Suprapubic skin (tissue), 4 donors: ENCODE results near the gene PRSS57.

Experiments used
- EP300 ChIP-seq: sonication (generic); formaldehyde crosslinking; IDR thresholded peaks from one replicate; pipeline ENCODE4 v1.6.1; 2017; ENCODE audit warnings: antibody characterized with exemption
- POLR2A ChIP-seq, 2 donors: fragments of 450-650 bp; IDR thresholded peaks; one replicate each; pipeline ENCODE4 v1.6.1; 2017; ENCODE audit warnings: antibody characterized with exemption in 2 of 2, mild to moderate bottlenecking in 2 of 2, moderate library complexity in 2 of 2
- POLR2AphosphoS5 ChIP-seq, 3 donors: sonication (generic); formaldehyde crosslinking; IDR thresholded peaks; one replicate each; pipeline ENCODE4 v1.6.1; 2017; ENCODE audit warnings: antibody characterized with exemption in 3 of 3
- TF ChIP-seq, protein P1 (sequence below), 2 donors: fragments of 200-600 bp in 1 of 2; fragments of 450-650 bp in 1 of 2; sonication (generic) in 1 of 2; IDR thresholded peaks; one replicate each; pipeline ENCODE4 v1.5.1; 2016 to 2019; ENCODE audit warnings: antibody characterized with exemption in 2 of 2, mild to moderate bottlenecking in 1 of 2, moderate library complexity in 1 of 2

DNA sequence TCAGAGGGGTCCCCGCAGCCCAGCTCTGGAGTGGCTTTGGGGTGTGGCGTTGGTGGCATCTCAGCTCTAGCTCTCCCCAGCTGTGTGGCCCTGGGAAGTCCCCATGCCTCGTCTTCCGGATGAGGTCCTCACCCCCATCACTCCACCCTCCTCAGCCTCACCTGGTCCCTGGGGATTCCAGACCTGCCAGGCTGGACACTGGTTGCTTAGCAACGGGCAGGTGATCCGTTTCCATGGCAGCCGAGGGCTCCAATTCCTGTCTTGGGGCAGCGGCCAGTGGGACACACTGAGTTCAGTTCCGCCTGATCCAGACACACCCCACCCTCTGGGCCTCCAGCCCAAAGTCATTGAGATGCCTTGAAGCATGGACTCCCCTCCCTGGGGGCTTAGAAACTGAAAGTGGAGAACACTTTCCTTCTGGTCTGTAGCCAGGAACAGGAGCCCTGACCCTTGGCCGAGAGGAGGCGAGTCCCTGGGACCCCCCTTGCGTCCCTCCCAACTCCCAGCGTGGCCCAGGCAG lies 48.0 kb upstream of the PRSS57 start:
- TF ChIP-seq, protein P1, sequence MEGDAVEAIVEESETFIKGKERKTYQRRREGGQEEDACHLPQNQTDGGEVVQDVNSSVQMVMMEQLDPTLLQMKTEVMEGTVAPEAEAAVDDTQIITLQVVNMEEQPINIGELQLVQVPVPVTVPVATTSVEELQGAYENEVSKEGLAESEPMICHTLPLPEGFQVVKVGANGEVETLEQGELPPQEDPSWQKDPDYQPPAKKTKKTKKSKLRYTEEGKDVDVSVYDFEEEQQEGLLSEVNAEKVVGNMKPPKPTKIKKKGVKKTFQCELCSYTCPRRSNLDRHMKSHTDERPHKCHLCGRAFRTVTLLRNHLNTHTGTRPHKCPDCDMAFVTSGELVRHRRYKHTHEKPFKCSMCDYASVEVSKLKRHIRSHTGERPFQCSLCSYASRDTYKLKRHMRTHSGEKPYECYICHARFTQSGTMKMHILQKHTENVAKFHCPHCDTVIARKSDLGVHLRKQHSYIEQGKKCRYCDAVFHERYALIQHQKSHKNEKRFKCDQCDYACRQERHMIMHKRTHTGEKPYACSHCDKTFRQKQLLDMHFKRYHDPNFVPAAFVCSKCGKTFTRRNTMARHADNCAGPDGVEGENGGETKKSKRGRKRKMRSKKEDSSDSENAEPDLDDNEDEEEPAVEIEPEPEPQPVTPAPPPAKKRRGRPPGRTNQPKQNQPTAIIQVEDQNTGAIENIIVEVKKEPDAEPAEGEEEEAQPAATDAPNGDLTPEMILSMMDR (IDR thresholded peaks at IDR 0.05), result no peak
- TF ChIP-seq EP300 (no peak), POLR2AphosphoS5 (IDR thresholded peaks at IDR 0.05) (no peak), POLR2A (IDR thresholded peaks at IDR 0.05) (no peak)
